HTR-8/SVneo (cell line): ENCODE results near the gene S100A16.

Source experiments
- DNase-seq: peaks from one replicate; pipeline ENCODE4 v3.0.0; 2011; ENCODE audit warnings: low spot score, mixed read lengths; ENCODE audit not compliant: insufficient read length
- FAIRE-seq: peaks from 2 replicates; lab custom pipeline; 2011; peaks lifted over from hg19 to GRCh38; lab: Jason Lieb, UNC

The S100A16 gene

DNA sequence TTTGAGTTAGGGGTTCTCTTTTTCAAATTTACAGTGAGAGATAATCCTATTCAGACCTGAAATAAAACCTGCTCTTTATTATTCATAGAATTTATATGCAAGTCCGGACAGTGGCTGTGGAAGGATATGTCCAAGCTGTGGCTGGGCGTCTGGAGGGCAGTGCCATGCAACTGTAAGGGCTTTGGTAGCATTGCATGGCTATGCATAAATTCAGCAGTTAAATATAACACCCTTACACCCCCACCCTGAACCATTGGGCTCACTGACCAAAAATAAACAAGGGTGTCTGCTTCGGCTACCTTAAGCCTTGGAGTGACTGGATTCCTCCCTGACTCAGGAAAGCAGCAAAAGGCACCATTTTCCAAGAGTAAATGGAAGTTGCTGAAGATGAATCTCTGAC, 26.3 kb upstream of the S100A16 start:
- FAIRE-seq, result no peak

DNA sequence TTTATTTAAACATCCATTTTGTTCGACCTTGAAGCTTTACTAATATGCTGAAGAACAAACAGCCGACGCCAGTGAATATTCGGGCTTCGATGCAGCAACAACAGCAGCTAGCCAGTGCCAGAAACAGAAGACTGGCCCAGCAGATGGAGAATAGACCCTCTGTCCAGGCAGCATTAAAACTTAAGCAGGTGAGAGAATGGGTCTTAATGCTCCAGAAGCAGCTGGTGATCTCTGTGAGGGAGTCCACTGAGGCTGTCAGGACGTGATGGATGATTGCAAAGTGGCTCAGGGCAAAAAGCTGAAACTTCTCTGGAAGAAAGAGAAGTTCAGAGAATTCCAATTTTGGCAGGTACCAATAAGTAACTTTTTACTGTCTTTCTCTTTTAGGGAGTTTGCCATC, 25.3 kb upstream of the S100A16 start:
- FAIRE-seq (no peak), DNase-seq (no peak)

More for the DNA sequence above, 26.3 kb upstream of the S100A16 start:
- no peak for DNase-seq

DNA sequence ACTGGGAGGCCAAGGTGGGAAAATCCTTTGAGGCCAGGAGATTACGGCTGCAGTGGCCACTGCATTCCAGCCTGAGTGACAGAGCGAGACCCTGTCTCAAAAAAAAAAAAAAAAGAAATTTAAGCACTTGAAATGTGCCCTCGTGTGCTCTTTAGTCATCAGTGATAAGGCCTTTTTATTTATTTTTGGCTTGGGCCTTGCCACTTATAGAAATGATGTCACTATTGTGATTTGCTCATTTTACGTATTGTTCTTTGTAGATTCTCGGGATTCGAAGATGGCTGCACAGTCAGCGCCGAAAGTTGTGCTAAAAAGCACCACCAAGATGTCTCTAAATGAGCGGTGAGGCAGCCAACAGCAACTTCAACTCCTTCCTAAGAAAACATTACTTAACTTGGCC, 23.4 kb upstream of the S100A16 start:
- FAIRE-seq (no peak), DNase-seq (no peak)

DNA sequence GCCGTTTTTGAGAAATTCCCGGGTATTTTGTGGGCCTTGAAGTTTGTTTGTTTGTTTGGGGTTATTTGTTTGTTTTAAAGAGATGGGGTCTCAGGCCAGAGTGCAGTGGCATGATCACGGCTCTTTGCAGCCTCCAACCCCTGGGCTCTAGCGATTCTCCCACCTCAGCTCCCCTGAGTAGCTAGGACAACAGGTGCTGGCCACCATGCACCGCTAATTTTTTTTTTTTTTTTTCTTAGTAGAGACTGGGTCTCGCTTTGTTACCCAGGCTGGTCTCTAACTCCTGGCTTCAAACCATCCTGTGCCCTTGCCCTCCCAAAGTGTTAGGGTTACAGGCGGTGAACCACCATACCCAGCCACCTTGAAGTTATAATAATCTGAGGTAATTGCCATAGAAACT, 22.9 kb upstream of the S100A16 start:
- no peak for FAIRE-seq
- no peak for DNase-seq

DNA sequence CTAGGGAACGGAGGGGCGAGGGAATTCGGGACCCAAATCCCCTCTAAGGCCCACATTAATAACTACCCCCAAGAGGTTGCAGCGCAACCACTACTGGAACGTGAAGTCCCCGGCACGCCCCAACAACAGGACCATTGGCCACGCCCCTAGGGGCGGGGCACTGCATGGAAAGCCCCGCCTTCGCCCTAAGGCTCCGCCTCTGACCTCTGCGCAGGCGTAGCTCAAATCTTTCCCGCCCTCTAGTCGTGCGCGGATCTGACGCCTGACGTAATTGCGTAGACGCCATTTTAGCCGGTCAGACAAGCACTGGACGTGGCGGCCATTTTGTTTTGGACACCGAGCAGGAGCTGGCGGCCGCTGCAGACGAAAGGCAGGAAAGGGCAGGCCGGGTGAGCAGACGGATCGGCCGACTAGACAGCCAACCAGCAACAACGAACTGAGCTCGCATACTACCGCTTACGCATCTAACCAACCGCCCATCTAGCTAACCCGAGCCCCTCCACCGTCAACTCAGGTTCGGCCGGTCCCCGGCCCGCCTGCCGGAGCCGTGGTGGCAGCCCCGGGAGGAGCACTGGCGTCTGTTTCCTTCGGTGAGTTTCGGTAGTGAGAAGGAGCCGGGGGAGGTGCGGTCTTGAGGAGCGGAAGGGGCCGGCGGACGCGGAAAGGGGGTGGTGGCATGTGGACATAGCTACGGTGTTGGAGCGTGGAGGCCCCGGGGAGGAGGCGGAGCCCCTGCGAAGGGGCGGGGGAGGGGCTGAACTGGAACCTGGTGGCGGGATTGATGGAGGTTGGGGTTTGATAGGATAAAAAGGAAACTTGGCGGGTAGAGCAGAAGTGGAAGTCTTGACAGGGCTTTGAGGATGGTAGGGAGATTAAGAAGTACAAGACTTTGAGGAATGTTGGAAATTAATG, 21.1 kb upstream of the S100A16 start, which contains the start of gene CHTOP:
TSS of gene CHTOP (plus strand) at position 313 of the 912 bp plus-strand sequence. CDS start 2,523 bp downstream, outside the sequence.
- peak; percentile 87 for DNase-seq
- FAIRE-seq, result no peak

DNA sequence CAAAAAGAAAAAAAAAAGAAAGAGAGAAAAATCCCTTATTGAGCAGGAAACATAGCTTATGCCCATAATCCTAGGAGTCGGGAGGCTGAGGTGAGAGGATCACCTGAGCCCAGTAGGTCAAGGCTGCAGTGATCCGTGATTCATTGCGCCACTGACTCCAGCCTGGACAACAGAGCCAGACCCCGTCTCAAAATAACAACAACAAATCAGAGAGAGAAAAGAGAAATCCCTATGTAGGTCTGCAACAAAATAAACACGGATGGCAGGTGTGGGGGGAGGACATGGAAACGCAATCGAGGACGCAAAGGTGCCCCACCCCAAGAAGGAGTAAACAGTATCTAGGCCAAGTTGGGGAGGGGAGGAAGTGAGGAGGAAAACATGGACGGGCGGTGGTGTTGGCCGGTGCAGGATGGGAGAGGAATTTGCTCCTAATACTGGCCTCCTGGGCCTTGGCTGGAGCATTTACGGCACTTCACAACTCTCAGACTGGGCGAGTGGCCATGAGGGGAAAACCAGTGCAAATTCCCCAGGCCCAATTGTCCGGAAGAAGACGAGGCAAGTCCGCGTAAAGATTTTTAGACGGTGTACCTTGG, 20.3 kb upstream of the S100A16 start:
- DNase-seq (no peak), FAIRE-seq (no peak)

DNA sequence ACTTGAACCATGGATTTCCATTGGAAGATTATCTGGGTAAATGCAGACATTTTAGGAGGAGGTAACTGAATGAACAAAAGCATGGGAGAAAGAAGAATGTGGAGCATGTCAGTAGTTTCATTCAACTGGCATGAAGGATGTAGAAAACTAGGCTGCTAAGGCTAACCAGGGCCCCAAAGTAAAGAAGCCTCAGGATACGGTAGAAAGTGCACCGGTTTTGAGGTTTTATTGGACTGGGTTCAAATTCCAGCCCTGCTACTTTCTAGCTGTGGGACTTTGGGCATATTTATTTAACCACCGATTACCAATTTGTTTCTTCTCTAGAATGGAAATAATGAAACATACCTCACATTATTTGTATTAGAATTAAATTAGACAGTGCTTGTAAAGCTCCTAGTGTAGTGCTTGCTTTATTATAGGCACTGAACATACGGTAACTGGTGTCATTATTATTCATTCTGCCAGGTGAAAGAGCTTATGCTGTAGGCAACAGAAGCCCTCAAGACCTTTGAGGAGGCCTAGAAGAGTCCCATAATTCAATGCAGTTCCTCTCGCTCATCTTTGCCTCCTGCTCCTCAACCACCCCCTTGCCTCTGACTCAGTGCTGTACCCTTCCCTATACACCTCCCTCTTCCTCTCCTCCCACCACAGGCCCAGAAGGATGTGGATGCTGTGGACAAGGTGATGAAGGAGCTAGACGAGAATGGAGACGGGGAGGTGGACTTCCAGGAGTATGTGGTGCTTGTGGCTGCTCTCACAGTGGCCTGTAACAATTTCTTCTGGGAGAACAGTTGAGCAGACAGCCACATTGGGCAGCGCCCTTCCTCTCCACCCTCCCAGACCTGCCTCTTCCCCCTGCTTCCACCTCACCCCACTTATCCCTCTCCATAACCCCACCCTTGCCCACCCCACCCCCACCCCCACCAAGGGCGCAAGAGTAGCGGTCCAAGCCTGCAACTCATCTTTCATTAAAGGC, 18.4 kb upstream of the S100A16 start:
- no peak for FAIRE-seq
- no peak for DNase-seq

DNA sequence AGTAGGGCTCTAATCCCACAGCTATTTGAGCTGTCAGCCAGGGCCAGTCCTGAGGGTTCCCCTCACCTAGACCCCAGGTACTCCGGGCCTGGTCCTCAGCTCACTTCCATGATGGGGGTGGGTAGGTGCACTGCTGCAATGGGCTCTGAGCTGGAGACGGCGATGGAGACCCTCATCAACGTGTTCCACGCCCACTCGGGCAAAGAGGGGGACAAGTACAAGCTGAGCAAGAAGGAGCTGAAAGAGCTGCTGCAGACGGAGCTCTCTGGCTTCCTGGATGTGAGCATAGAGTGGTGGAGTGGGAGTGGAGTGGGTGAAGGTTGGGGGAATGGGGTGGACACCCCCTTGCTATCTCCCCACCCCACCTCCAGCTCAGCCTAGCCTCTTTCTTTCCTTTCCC, 17.4 kb upstream of the S100A16 start:
- DNase-seq (no peak), FAIRE-seq (no peak)

DNA sequence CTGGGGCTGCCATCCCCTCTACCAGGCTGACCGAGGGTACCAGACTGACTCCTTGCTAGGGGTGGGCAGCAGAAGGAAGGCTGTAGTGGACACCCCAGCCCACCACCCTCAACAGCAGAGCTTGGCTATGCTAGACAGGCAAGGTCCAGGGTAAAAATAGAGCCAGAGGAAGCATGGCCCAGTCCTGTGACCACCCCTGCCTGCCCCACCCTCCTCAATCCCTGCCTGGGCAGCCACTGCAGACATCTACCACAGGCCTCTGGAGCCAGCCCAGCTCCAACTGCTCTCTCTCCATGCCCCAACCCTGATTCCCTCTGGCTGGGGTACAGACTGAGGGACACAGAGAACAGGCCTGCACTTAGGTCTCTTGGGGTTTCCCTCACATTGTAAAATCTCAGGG, 17.0 kb upstream of the S100A16 start:
- FAIRE-seq (no peak), DNase-seq (no peak)

DNA sequence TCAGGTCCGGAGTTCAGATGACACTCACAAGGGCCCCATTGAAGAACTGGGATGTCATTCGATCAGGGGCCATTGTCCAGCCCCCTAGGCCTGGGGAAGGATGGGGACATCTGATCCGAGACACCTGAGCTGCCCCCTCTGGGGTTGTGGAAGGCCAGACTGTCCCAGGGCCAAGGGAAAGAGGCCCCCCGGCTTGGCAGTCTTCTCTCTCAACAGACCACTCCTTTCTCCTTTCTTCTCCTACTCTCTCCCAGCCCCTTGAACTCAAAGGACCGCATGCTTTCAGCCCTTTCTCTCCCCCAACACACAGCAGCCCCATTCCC, 16.4 kb upstream of the S100A16 start:
- DNase-seq (no peak), FAIRE-seq (no peak)

DNA sequence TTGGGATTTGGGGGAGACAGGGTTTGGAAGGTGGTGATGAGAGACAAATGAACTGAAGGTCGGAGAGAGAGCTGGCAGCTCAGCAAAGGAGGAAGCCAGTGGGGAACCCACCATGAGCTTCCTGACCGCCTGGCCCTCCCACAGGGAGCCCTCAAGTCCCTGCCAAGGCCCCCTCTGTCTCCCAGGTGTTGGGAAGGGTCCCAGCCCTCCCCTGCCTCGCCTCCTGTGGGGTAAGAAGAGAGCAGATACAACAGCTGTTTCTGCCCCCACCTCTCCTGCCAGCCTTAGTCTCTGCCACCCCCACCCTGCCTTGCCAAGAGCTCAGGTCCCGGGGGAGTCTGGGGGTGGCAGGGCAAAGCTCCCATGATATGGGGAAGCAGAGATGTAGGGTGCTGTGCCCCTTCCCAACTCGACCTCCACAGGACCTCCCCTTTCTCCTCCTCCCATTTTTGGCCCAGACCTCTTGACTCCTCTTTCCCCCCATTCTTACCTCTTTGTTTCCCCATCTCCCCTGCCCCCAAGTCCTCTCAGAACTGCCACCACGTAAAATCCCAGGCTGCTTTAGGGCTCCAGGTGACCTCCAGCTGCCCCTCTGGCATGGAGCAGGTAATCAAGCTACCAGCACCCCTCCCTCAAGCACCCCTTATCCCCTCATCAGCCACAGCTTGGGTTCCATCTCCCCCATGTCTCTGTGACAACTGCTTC, 15.9 kb upstream of the S100A16 start:
- DNase-seq (no peak), FAIRE-seq (no peak)

DNA sequence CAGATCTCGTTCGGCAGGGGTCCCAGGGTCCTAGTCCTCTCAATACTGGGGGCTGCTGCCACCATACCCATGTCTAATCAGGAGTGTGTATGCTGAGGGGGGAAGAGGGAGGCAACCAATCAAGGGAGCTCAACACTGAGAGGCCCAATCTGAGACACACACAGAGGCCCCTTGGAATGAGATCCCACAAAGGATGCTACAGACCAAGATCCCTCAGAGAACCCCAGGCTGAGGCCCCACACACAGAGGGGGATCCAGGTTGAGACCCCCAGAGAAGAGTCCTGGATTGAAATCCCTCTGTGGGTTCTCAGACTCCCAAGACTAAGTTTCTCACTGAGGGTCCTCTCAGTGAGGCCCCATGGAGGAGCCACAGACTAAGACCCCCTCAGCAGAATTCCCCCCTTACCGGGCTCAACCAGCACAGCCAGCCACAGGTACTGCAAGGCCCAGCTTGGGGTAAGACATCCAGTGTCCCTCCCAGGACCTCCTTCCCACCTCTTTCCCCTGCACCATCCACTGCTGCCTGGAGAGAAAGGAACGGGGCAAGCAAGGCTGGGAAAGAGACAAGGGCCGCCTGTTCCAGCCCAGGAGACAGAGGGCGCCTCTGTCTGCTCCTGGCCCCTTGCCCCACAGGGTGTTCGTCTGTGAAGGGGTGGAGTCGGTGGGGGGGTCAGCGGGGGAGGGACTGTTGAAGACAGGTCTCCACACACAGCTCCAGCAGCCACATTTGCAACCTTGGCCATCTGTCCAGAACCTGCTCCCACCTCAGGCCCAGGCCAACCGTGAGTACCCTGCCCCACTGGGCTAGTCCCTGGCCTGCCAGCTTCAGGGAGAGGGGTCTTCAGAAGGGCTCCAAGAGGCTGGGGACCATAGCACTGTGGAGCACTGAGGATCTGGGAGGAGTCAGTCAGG, 15.0 kb upstream of the S100A16 start, which contains the start of gene S100A1:
TSS of gene S100A1 (plus strand) at position 720 of the 912 bp plus-strand sequence. CDS start 2,088 bp downstream, outside the sequence.
- no peak for DNase-seq

DNA sequence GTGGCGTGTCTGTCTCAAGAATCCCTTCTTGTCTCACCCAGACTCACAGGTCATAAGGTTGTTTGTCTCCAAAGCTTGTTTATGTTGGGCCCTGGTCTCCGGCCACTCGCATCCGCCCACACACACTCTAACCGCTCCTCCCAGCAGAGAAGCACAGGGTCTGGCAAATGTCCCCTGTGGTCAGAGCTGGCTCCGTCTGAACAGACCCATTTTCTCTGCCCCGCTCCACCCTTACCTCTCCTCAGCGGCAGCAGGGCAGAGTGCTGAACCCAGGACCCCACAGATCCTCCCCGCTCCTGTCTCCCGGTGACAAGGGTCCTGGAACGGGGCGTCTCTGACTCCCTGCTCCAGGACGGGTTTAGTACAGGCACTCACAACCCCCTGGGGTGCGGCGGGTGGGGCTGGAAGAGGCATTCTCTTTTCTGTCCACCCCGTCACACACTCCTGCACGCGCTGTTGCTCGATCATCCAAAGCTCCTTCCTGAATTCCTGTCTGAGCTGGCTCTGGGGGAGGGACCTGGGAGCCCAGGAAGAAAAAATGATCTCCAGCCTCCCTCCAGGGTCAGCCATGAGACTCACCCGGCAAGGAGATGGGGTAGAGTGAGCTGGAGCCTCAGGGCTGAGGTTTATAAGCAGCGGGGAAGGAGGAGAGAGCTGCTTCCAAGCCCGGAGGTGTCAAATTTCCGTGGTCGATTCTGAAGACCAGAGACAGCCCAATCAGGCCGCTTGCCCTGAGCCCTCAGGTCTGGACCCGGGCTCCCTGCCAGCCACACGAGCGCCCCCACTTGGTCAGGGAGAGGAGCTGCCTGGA, 14.2 kb upstream of the S100A16 start, which contains the start of gene S100A13:
TSS of gene S100A13 (minus strand) at position 602 of the 811 bp plus-strand sequence. CDS start 1,033 bp downstream, outside the sequence.
- no peak for FAIRE-seq
- peak; percentile 93 for DNase-seq

More for the DNA sequence above, 15.0 kb upstream of the S100A16 start, which contains the start of gene S100A1:
- no peak for FAIRE-seq

DNA sequence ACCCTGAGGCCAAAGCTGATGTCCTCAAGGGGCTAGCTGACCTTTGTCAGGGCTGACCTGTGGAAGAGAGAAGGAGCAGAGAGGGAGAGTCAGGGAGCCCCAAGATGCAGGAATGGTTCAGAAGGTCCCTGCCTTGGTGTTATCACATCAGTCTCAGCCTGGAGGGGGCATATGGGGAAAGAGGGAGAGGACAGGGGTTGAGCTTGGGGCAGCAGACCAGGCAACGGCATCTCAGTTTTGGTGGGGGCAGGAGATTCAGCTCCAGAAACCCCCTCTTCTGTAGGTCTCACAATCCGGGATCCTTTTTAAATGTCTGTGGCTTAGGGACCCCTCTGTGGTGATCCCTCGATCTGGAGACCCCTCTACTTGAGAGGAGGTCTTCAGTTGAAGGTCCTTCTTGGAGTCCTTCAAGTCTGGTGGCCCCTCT, 13.6 kb upstream of the S100A16 start:
- no peak for FAIRE-seq
- no peak for DNase-seq

DNA sequence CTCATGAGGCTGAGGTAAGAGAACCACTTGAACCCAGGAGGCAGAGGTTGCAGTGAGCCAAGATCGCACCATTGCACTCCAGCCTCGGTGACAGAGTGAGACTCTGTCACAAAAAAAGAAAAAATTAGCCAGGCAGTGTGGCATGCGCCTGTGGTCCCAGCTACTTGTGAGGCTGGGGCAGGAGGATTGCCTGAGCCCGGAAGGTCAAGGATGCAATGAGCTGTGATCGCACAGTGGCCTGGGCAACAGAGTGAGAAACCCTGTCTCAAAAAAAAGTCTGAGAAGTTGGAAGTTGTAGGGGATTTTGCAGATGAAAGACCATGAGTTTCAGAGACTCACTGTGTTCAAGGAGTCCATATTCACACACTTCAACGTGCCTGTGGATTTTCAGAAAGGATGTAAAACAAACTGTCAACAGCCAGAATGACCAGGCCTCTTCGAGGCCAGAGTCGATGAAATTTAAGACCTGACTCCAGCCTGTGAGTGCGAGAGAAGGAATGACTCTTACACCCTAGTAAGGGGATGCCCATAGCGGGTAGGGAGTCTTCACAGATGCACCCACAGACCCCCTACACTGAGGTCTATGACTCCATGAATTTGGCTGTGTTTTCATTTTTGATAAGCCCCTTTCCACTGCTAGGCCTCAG, 12.2 kb upstream of the S100A16 start:
- DNase-seq (no peak), FAIRE-seq (no peak)

DNA sequence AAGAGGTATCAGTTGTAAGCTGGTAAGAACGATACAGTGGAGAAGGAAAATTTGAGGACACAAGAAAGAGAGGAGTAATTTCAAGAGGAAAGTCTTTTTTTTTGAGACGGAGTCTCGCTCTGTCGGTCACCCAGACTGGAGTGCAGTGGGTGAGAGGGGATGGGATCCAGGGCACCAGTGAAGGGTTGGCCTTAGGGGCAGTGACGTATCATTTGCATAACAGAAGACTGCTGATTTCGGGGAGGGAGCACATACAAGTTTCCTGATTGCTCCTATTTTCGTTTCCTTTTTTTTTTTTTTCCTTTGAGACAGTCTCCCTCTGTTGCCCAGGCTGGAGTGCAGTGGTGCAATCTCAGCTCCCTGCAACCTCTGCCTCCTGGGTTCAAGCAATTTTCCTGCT, 10.2 kb upstream of the S100A16 start:
- FAIRE-seq (no peak), DNase-seq (no peak)

DNA sequence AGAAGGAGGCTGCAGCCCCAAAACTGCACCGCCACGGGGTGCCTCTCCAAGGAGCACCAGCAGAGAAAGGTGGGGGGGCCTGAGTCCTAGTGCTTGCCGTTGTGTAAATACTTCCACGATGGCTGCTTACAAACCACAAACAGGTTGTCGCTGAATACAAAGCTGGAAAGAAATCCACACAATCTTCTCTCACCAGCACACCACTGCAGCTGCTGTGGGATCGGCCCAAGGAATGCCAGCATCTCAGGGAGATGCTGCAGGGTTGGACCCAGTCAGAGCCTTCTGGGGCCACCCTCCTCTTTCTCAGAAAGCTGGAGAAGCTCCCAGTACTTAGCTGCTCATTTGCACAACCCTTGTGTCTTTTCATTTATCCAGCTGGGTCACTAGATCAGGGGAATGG, 6.2 kb upstream of the S100A16 start:
- no peak for FAIRE-seq

More for the DNA sequence above, 6.2 kb upstream of the S100A16 start:
- DNase-seq, result no peak
